Lower leg skin (tissue), 3 donors: ENCODE data around the gene SEMA6D.

Source experiments
- CTCF ChIP-seq, 3 donors: fragments of 450-650 bp; IDR thresholded peaks; one replicate each; pipeline ENCODE4 v1.5.1; 2016; ENCODE audit warnings: antibody characterized with exemption in 3 of 3, mild to moderate bottlenecking in 3 of 3, moderate library complexity in 2 of 3
- POLR2A ChIP-seq, 2 donors: fragments of 450-650 bp; IDR thresholded peaks; one replicate each; pipeline ENCODE4 v1.6.1; 2016 to 2017; ENCODE audit warnings: antibody characterized with exemption in 2 of 2, mild to moderate bottlenecking in 1 of 2, moderate library complexity in 1 of 2

DNA sequence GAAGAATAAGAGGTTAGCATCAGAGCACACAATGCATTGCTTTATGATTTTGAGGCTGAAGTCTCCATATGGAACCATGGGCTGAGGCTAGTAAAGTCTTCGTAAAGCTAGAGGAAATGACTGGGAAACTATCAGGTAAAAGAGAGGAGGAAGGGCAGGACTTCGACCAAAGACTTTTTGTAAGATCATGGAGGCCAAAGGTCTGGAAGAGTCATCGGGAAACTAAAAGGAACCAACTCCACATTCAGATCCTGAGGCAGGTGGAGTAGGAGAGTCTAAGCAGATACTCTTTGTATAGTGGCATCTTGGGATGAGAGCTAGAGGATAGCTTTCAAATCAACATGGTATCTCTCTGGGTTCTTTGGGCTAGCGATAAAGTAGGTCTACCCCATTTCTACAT, 36.3 kb downstream of the SEMA6D start:
- TF ChIP-seq CTCF (IDR thresholded peaks at IDR 0.05) (no peak), POLR2A (IDR thresholded peaks at IDR 0.05) (no peak)
